ENCODE measurements around the gene STAM. TPM values are rescaled to one million over a fixed set of nuclear protein-coding genes. Genes with fewer than 3 reads are reported as not detected.
A peak's percentile ranks its signal among the peaks of the same experiment; 100 is the strongest.

STAM gene
- total RNA-seq, 2 experiments from 2014 or later, result 52.4 to 53.3 TPM

DNA sequence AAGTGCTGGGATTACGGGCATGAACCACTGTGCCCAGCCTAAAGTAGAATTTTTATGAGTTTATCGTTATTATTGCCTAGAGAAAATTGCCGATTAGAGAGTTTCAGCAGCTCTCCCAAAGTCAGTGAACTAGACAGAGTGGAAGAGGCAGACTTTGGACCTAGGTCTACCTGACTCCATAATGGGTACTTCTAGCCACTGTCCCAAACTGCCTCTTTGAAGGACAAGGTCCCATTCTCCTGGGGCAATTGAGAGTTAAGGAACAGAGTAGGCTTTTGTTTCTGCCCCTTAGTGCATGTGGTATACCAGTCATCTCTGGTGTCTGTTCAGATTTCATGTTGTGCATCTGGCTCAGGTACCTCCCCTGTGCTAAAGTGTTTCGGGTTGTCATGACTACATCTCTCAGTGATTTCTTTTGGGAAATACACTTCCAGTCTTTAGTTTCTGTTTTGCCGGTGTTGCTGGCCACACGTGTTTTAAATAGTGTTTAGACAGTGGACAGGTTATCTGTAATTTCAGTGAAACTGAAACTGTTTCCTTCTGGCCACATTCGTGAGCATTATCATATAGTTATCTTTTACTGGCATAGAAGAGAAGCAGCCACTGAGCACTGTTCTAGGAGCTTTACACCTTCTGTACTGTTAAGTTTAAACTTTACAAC is 112.7 kb downstream of the STAM start:
- ChIA-PET CTCF (interaction anchor here (0.6 kb wide), 1 partner anchor 1293 kb away, joined by 3 read pairs; no protein-coding TSS in a partner anchor), POLR2A (no interaction called here)
- Histone ChIP-seq H3K27me3 (ENCODE audit: control insufficient read depth in 1 of 2, insufficient read depth in 2 of 2, low read length in 2 of 2) (no peaks in the 10 kb centered on the region), H3K4me1 (ENCODE audit: insufficient read depth, low read length) (no peaks in the 10 kb centered on the region), H3K27ac (ENCODE audit: low read depth in 1 of 2, low read length in 2 of 2) (no peak overlapping the region), H3K36me3 (ENCODE audit: insufficient read depth, low read length) (no peaks in the 10 kb centered on the region), H3K9me3 (ENCODE audit: control insufficient read depth in 1 of 2, insufficient read depth in 1 of 2, low read length in 2 of 2) (no peaks in the 10 kb centered on the region), H3K4me3 (ENCODE audit: low read length) (no peak overlapping the region)
- intact Hi-C loops (cut with DNase I, micrococcal nuclease), result no loop called here
- DNase-seq (peak in 1 of 14 experiments; percentile 15), ATAC-seq (ENCODE audit: poor library complexity) (no peak)
- Mint-ChIP-seq H3K27ac (no peak overlapping the region), H3K4me1 (ENCODE audit: low read depth) (no peaks in the 10 kb centered on the region), H3K4me3 (no peak overlapping the region), H3K36me3 (ENCODE audit: low read depth) (no peaks in the 10 kb centered on the region), H3K9me3 (no peaks in the 10 kb centered on the region), H3K27me3 (no peaks in the 10 kb centered on the region)
- TF ChIP-seq, protein P1, sequence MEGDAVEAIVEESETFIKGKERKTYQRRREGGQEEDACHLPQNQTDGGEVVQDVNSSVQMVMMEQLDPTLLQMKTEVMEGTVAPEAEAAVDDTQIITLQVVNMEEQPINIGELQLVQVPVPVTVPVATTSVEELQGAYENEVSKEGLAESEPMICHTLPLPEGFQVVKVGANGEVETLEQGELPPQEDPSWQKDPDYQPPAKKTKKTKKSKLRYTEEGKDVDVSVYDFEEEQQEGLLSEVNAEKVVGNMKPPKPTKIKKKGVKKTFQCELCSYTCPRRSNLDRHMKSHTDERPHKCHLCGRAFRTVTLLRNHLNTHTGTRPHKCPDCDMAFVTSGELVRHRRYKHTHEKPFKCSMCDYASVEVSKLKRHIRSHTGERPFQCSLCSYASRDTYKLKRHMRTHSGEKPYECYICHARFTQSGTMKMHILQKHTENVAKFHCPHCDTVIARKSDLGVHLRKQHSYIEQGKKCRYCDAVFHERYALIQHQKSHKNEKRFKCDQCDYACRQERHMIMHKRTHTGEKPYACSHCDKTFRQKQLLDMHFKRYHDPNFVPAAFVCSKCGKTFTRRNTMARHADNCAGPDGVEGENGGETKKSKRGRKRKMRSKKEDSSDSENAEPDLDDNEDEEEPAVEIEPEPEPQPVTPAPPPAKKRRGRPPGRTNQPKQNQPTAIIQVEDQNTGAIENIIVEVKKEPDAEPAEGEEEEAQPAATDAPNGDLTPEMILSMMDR (IDR thresholded peaks at IDR 0.05), result no peak

DNA sequence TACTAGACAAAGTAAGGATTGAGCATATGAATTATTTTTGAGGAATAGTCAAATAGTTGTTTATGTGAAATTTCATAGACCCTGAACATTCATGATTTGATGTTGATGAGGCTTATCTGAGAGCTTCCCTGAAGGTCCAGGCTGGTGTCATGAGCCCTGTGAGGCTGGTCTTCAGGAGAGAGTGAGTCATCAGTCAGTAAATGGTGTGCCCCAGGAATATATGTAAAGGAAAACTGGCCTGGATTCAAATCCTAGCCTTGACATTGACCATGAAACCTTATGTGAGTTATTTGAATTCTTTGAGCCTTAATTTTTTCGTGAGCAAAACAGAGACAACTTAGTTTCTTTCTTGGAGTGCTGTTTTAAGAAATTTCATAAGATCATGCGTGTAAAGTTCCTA is 114.2 kb downstream of the STAM start:
- ATAC-seq (ENCODE audit: poor library complexity), result no peak
- CTCF ChIA-PET, result no interaction called here
- H3K27ac Mint-ChIP-seq, result no peak overlapping the region
- POLR2A ChIA-PET, result no interaction called here
- DNase-seq, result no peak
- no peaks in the 10 kb centered on the region for H3K4me1 Mint-ChIP-seq (ENCODE audit: low read depth)
- H3K27ac ChIP-seq (ENCODE audit: low read depth in 1 of 2, low read length in 2 of 2), result no peak overlapping the region
- TF ChIP-seq, protein P1 (IDR thresholded peaks at IDR 0.05), result no peak
- no peaks in the 10 kb centered on the region for H3K9me3 Mint-ChIP-seq
- no peaks in the 10 kb centered on the region for H3K4me1 ChIP-seq (ENCODE audit: insufficient read depth, low read length)
- H3K4me3 ChIP-seq (ENCODE audit: low read length), result no peak overlapping the region
- intact Hi-C loops (cut with DNase I, micrococcal nuclease), result no loop called here
- H3K27me3 Mint-ChIP-seq, result no peaks in the 10 kb centered on the region
- H3K4me3 Mint-ChIP-seq, result no peak overlapping the region
- no peaks in the 10 kb centered on the region for H3K36me3 Mint-ChIP-seq (ENCODE audit: low read depth)
- H3K27me3 ChIP-seq (ENCODE audit: control insufficient read depth in 1 of 2, insufficient read depth in 2 of 2, low read length in 2 of 2), result no peaks in the 10 kb centered on the region
- H3K36me3 ChIP-seq (ENCODE audit: insufficient read depth, low read length), result no peaks in the 10 kb centered on the region
- H3K9me3 ChIP-seq (ENCODE audit: control insufficient read depth in 1 of 2, insufficient read depth in 1 of 2, low read length in 2 of 2), result no peaks in the 10 kb centered on the region

DNA sequence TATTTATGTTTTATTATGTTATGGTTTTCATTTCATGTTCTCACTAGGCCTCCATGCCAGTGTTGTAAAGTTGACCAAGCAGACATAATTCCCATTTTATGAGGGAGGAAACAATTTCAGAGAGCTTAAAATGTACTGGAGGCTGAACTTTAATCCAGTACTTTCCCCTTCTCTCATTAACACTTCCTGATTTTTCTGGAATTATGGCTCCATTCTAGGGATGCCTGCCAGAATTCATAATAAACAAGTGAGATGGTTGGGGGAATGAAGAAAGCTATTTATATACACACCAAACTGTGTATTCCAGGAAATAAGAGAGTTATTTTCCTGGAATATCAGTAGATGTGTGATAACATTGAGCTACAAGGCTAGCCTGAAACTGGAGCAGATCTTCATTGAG is 114.9 kb downstream of the STAM start:
- CTCF ChIA-PET, result no interaction called here
- Histone ChIP-seq H3K36me3 (ENCODE audit: insufficient read depth, low read length) (no peaks in the 10 kb centered on the region), H3K4me1 (ENCODE audit: insufficient read depth, low read length) (no peaks in the 10 kb centered on the region), H3K9me3 (ENCODE audit: control insufficient read depth in 1 of 2, insufficient read depth in 1 of 2, low read length in 2 of 2) (no peaks in the 10 kb centered on the region), H3K27ac (ENCODE audit: low read depth in 1 of 2, low read length in 2 of 2) (no peak overlapping the region), H3K27me3 (ENCODE audit: control insufficient read depth in 1 of 2, insufficient read depth in 2 of 2, low read length in 2 of 2) (no peaks in the 10 kb centered on the region), H3K4me3 (ENCODE audit: low read length) (no peak overlapping the region)
- no peak for DNase-seq
- Mint-ChIP-seq H3K36me3 (ENCODE audit: low read depth) (no peaks in the 10 kb centered on the region), H3K9me3 (no peaks in the 10 kb centered on the region), H3K27me3 (no peaks in the 10 kb centered on the region), H3K4me1 (ENCODE audit: low read depth) (no peaks in the 10 kb centered on the region), H3K4me3 (no peak overlapping the region), H3K27ac (no peak overlapping the region)
- intact Hi-C loops (cut with DNase I, micrococcal nuclease), result no loop called here
- no peak for ATAC-seq (ENCODE audit: poor library complexity)
- POLR2A ChIA-PET, result no interaction called here
- TF ChIP-seq, protein P1 (IDR thresholded peaks at IDR 0.05), result no peak
